Transverse colon (tissue), 1 donor: Measurements from ENCODE around the gene INPP5F.

Source experiments
- EP300 ChIP-seq: sonication (generic); formaldehyde crosslinking; IDR thresholded peaks from one replicate; pipeline ENCODE4 v1.6.1; 2017; ENCODE audit warnings: antibody characterized with exemption, low read depth
- POLR2A ChIP-seq: fragments of 450-650 bp; IDR thresholded peaks from one replicate; pipeline ENCODE4 v1.6.1; 2016; ENCODE audit warnings: antibody characterized with exemption, mild to moderate bottlenecking, moderate library complexity

GRCh38 chr10:119738962-119739361 is 13.1 kb downstream of the INPP5F start:
- TF ChIP-seq EP300 (no peak), POLR2A (no peak)
